Gastrocnemius medialis (tissue), 4 donors: ENCODE measurements around the gene VPS41.

Experiments used
- CTCF ChIP-seq, 5 experiments: fragments of 450-650 bp in 3 of 5; fragments of 200-600 bp in 2 of 5; sonication (generic) in 2 of 5; IDR thresholded peaks in 4 of 5; conservative IDR thresholded peaks in 1 of 5; 1 replicate in 4 of 5; 2 replicates in 1 of 5; pipeline ENCODE4 v1.5.1; 2016 to 2019; ENCODE audit warnings: antibody characterized with exemption in 5 of 5, mild to moderate bottlenecking in 3 of 5, moderate library complexity in 3 of 5
- POLR2A ChIP-seq, 2 donors: fragments of 450-650 bp; IDR thresholded peaks; one replicate each; pipeline ENCODE4 v1.6.1; 2017; ENCODE audit warnings: antibody characterized with exemption in 2 of 2, mild to moderate bottlenecking in 2 of 2, moderate library complexity in 2 of 2

GRCh38 chr7:38716397-38716796 lies 192.6 kb downstream of the VPS41 start:
- TF ChIP-seq CTCF (IDR thresholded peaks at IDR 0.05 in 4 of 5, conservative IDR thresholded peaks at IDR 0.05 in 1 of 5), result no peak
- TF ChIP-seq POLR2A (IDR thresholded peaks at IDR 0.05), result no peak
